Immature natural killer cell (primary cell): ENCODE results near the gene FZD7. TPM values are rescaled to one million over a fixed set of nuclear protein-coding genes. Genes with fewer than 3 reads are reported as not detected.

ENCODE experiments used
- DNase-seq, 3 donors: peaks; one replicate each; pipeline ENCODE4 v3.0.0; 2022; ENCODE audit warnings: mixed read lengths in 1 of 3
- H3K27ac Mint-ChIP-seq, 6 donors: one replicate each; pipeline ENCODE4 v1.8.0; 2020; ENCODE audit warnings: mixed read lengths in 6 of 6, mild to moderate bottlenecking in 5 of 6, inconsistent platforms in 4 of 6, moderate library complexity in 3 of 6
- H3K27me3 Mint-ChIP-seq, 3 donors: one replicate each; pipeline ENCODE4 v1.8.0; 2020 to 2021; ENCODE audit warnings: low read depth in 3 of 3, mild to moderate bottlenecking in 3 of 3, mixed read lengths in 3 of 3, moderate library complexity in 3 of 3, inconsistent platforms in 1 of 3
- H3K36me3 Mint-ChIP-seq, 3 donors: one replicate each; pipeline ENCODE4 v1.8.0; 2020; ENCODE audit warnings: mixed read lengths in 3 of 3, inconsistent platforms in 2 of 3, mild to moderate bottlenecking in 2 of 3
- H3K4me1 Mint-ChIP-seq, 2 donors: one replicate each; pipeline ENCODE4 v1.8.0; 2020; ENCODE audit warnings: inconsistent platforms in 2 of 2, mild to moderate bottlenecking in 2 of 2, mixed read lengths in 2 of 2, moderate library complexity in 1 of 2
- H3K4me3 Mint-ChIP-seq, 5 donors: one replicate each; pipeline ENCODE4 v1.8.0; 2020; ENCODE audit warnings: mild to moderate bottlenecking in 5 of 5, mixed read lengths in 5 of 5, inconsistent platforms in 3 of 5, moderate library complexity in 3 of 5
- H3K9me3 Mint-ChIP-seq, 6 donors: one replicate each; pipeline ENCODE4 v1.8.0; 2020; ENCODE audit warnings: mild to moderate bottlenecking in 6 of 6, mixed read lengths in 6 of 6, inconsistent platforms in 4 of 6, moderate library complexity in 3 of 6
- polyA plus RNA-seq, 3 donors: library from polyadenylated mRNA; unstranded; fragments of 300-500 nt; fragmentation: Illumina TruSeq; gene quantifications; one replicate each; pipeline ENCODE4 v1.2.3, GENCODE V29; 2021

Gene FZD7
- under 1 TPM in 1 of 3 donors, not detected in 2; 0.31 TPM for polyA plus RNA-seq

GRCh38 chr2:202033317-202034248 lies at the start of gene FZD7:
TSS of gene FZD7 (plus strand) at chr2:202033855. CDS start at chr2:202034648, 793 bp downstream.
- DNase-seq: peak; percentile 79 to 82 (median 80)
- Mint-ChIP-seq H3K4me1 (peaks cover 13 to 14% of the 10 kb centered on the region in 2 donors), H3K4me3 (peak within 1 kb of the TSS; percentile 79 to 90 (median 89)), H3K27ac (peak within 1 kb of the TSS in 1 of 6 donors; percentile 77), H3K27me3 (peaks cover 9 to 22% (median 14%) of the 10 kb centered on the region in 3 donors), H3K36me3 (no peaks in the 10 kb centered on the region), H3K9me3 (no peaks in the 10 kb centered on the region)

- no peaks in the 10 kb centered on the region for H3K36me3 Mint-ChIP-seq
- no peak for DNase-seq
- no peak overlapping the region for H3K27ac Mint-ChIP-seq
- no peaks in the 10 kb centered on the region for H3K4me1 Mint-ChIP-seq
- no peaks in the 10 kb centered on the region for H3K9me3 Mint-ChIP-seq
- no peak overlapping the region for H3K4me3 Mint-ChIP-seq
- peaks cover 0 to 4% (median 2%) of the 10 kb centered on the region in 3 donors for H3K27me3 Mint-ChIP-seq
These were observed 49.3 kb upstream of the FZD7 start for GRCh38 chr2:201984333-201984732.

- no peaks in the 10 kb centered on the region for H3K36me3 Mint-ChIP-seq
- H3K27me3 Mint-ChIP-seq: peaks cover 0 to 4% (median 3%) of the 10 kb centered on the region in 3 donors
- no peaks in the 10 kb centered on the region for H3K9me3 Mint-ChIP-seq
- H3K4me1 Mint-ChIP-seq: no peaks in the 10 kb centered on the region
- no peak overlapping the region for H3K4me3 Mint-ChIP-seq
- no peak overlapping the region for H3K27ac Mint-ChIP-seq
- no peak for DNase-seq
These were observed 48.7 kb upstream of the FZD7 start for GRCh38 chr2:201984800-201985525.

- H3K36me3 Mint-ChIP-seq: no peaks in the 10 kb centered on the region
- H3K4me1 Mint-ChIP-seq: no peaks in the 10 kb centered on the region
- H3K4me3 Mint-ChIP-seq: no peak overlapping the region
- no peak overlapping the region for H3K27ac Mint-ChIP-seq
- H3K9me3 Mint-ChIP-seq: no peaks in the 10 kb centered on the region
- peaks cover 0 to 4% (median 3%) of the 10 kb centered on the region in 3 donors for H3K27me3 Mint-ChIP-seq
- DNase-seq: no peak
These were observed 47.8 kb upstream of the FZD7 start for GRCh38 chr2:201985728-201986462.

GRCh38 chr2:201986463-201986735 lies 47.3 kb upstream of the FZD7 start:
- no peak for DNase-seq
- no peaks in the 10 kb centered on the region for H3K36me3 Mint-ChIP-seq
- H3K4me1 Mint-ChIP-seq: no peaks in the 10 kb centered on the region
- H3K27ac Mint-ChIP-seq: no peak overlapping the region
- no peak overlapping the region for H3K4me3 Mint-ChIP-seq
- no peaks in the 10 kb centered on the region for H3K9me3 Mint-ChIP-seq
- peaks cover 0 to 4% (median 3%) of the 10 kb centered on the region in 3 donors for H3K27me3 Mint-ChIP-seq

GRCh38 chr2:201987426-201987825 lies 46.2 kb upstream of the FZD7 start:
- no peak for DNase-seq
- no peak overlapping the region for H3K27ac Mint-ChIP-seq
- H3K4me1 Mint-ChIP-seq: no peaks in the 10 kb centered on the region
- H3K36me3 Mint-ChIP-seq: no peaks in the 10 kb centered on the region
- H3K27me3 Mint-ChIP-seq: peaks cover 0 to 4% (median 3%) of the 10 kb centered on the region in 3 donors
- no peak overlapping the region for H3K4me3 Mint-ChIP-seq
- no peaks in the 10 kb centered on the region for H3K9me3 Mint-ChIP-seq

GRCh38 chr2:201990069-201990468 lies 43.6 kb upstream of the FZD7 start:
- H3K9me3 Mint-ChIP-seq: no peaks in the 10 kb centered on the region
- no peak for DNase-seq
- H3K27me3 Mint-ChIP-seq: peaks cover 2 to 7% (median 3%) of the 10 kb centered on the region in 3 donors
- H3K4me3 Mint-ChIP-seq: no peak overlapping the region
- no peaks in the 10 kb centered on the region for H3K4me1 Mint-ChIP-seq
- H3K36me3 Mint-ChIP-seq: no peaks in the 10 kb centered on the region
- no peak overlapping the region for H3K27ac Mint-ChIP-seq

GRCh38 chr2:201992960-201993359 lies 40.7 kb upstream of the FZD7 start:
- peaks cover 2 to 3% (median 3%) of the 10 kb centered on the region in 3 donors for H3K27me3 Mint-ChIP-seq
- no peak for DNase-seq
- H3K4me3 Mint-ChIP-seq: no peak overlapping the region
- no peaks in the 10 kb centered on the region for H3K4me1 Mint-ChIP-seq
- no peak overlapping the region for H3K27ac Mint-ChIP-seq
- no peaks in the 10 kb centered on the region for H3K36me3 Mint-ChIP-seq
- H3K9me3 Mint-ChIP-seq: no peaks in the 10 kb centered on the region

- DNase-seq: no peak
- H3K36me3 Mint-ChIP-seq: no peaks in the 10 kb centered on the region
- H3K27me3 Mint-ChIP-seq: peaks cover 2 to 3% (median 2%) of the 10 kb centered on the region in 3 donors
- no peaks in the 10 kb centered on the region for H3K4me1 Mint-ChIP-seq
- H3K9me3 Mint-ChIP-seq: no peaks in the 10 kb centered on the region
- H3K4me3 Mint-ChIP-seq: no peak overlapping the region
- no peak overlapping the region for H3K27ac Mint-ChIP-seq
These were observed 38.5 kb upstream of the FZD7 start for GRCh38 chr2:201994973-201995638.

GRCh38 chr2:201996006-201996405 lies 37.6 kb upstream of the FZD7 start:
- H3K27me3 Mint-ChIP-seq: peaks cover 2 to 3% (median 2%) of the 10 kb centered on the region in 3 donors
- DNase-seq: no peak
- no peak overlapping the region for H3K27ac Mint-ChIP-seq
- no peaks in the 10 kb centered on the region for H3K36me3 Mint-ChIP-seq
- no peaks in the 10 kb centered on the region for H3K9me3 Mint-ChIP-seq
- no peaks in the 10 kb centered on the region for H3K4me1 Mint-ChIP-seq
- no peak overlapping the region for H3K4me3 Mint-ChIP-seq

GRCh38 chr2:201996679-201997314 lies 36.9 kb upstream of the FZD7 start:
- Mint-ChIP-seq H3K36me3 (no peaks in the 10 kb centered on the region), H3K9me3 (no peaks in the 10 kb centered on the region), H3K27ac (no peak overlapping the region), H3K4me1 (no peaks in the 10 kb centered on the region), H3K4me3 (no peak overlapping the region), H3K27me3 (peaks cover 2 to 3% (median 2%) of the 10 kb centered on the region in 3 donors)
- DNase-seq: no peak

GRCh38 chr2:201999279-201999678 lies 34.4 kb upstream of the FZD7 start:
- Mint-ChIP-seq H3K4me3 (no peak overlapping the region), H3K4me1 (no peaks in the 10 kb centered on the region), H3K27me3 (peaks cover 0 to 3% (median 2%) of the 10 kb centered on the region in 3 donors), H3K9me3 (no peaks in the 10 kb centered on the region), H3K27ac (no peak overlapping the region), H3K36me3 (no peaks in the 10 kb centered on the region)
- DNase-seq: no peak

- no peaks in the 10 kb centered on the region for H3K36me3 Mint-ChIP-seq
- H3K27me3 Mint-ChIP-seq: peaks cover 0 to 3% (median 2%) of the 10 kb centered on the region in 3 donors
- H3K9me3 Mint-ChIP-seq: no peaks in the 10 kb centered on the region
- H3K4me3 Mint-ChIP-seq: no peak overlapping the region
- H3K27ac Mint-ChIP-seq: no peak overlapping the region
- no peaks in the 10 kb centered on the region for H3K4me1 Mint-ChIP-seq
- no peak for DNase-seq
These were observed 31.8 kb upstream of the FZD7 start for GRCh38 chr2:202001826-202002225.
